K562 (cell line): ENCODE results near the gene ARHGEF16. TPM values are rescaled to one million over a fixed set of nuclear protein-coding genes. Genes with fewer than 3 reads are reported as not detected.

Experiments used
- ATAC-seq: fragments of 200-7000 bp; cut with Tn5 transposase; 3 replicates; pipeline ENCODE4 v1.9.1; 2020; ENCODE audit warnings: moderate library complexity
- BruUV-seq: library from RNA; stranded (reverse); fragments of 400-500 nt; replicated peaks from 2 replicates; lab custom pipeline; 2021; lab: Mats Ljungman, UMichigan
- CTCF ChIA-PET: fragments of 300-600 bp; formaldehyde crosslinking; extraction: SDS; loops from one replicate; lab custom pipeline; 2021; ENCODE audit warnings: low intra/inter-chr PET ratio; lab: Yijun Ruan, JAX
- POLR2A ChIA-PET: fragments of 300-600, 350-650 bp; sonication (Branson Sonifier 250); formaldehyde crosslinking; extraction: SDS; loops from one replicate; lab custom pipeline; 2021; ENCODE audit warnings: antibody characterized with exemption, inconsistent platforms; lab: Yijun Ruan, JAX
- DNase-seq, 4 experiments: peaks; one replicate each; pipeline versions ENCODE4 v3.0.0 to v3.0.0-alpha.2; 2011 to 2018; ENCODE audit warnings: low spot score in 3 of 4, mixed read lengths in 3 of 4; ENCODE audit errors: extremely low read depth in 1 of 4
- FAIRE-seq: peaks from 2 replicates; lab custom pipeline; 2011; peaks lifted over from hg19 to GRCh38; lab: Jason Lieb, UNC
- H2AFZ ChIP-seq: 2 replicates; pipeline ENCODE4 v1.6.0; 2011; ENCODE audit warnings: low read depth, low read length, control low read depth, inconsistent platforms
- H3K27ac ChIP-seq: fragments of 200-600 bp; 3 replicates; pipeline ENCODE4 v1.8.0; 2011; ENCODE audit warnings: low read depth, mild to moderate bottlenecking, control low read depth, inconsistent platforms, low read length, moderate library complexity, mixed read lengths; ENCODE audit errors: extremely low read depth
- H3K27me3 ChIP-seq, 2 experiments: fragments of 300-600 bp in 1 of 2; 2 replicates in 1 of 2; 3 replicates in 1 of 2; pipeline versions ENCODE4 v1.6.0 to v1.8.0; 2011; ENCODE audit warnings: inconsistent platforms in 2 of 2, low read length in 2 of 2, mild to moderate bottlenecking in 1 of 2, mixed read lengths in 1 of 2, moderate library complexity in 1 of 2; ENCODE audit not compliant: control insufficient read depth in 2 of 2, insufficient read depth in 2 of 2
- H3K36me3 ChIP-seq: fragments of 300-600 bp; 3 replicates; pipeline ENCODE4 v1.8.0; 2011; ENCODE audit warnings: mild to moderate bottlenecking, low read length, inconsistent platforms; ENCODE audit not compliant: control insufficient read depth, insufficient read depth
- H3K4me1 ChIP-seq, 2 experiments: fragments of 200-600 bp in 1 of 2; replicated peaks in 1 of 2; 2 replicates in 1 of 2; 3 replicates in 1 of 2; pipeline versions ENCODE4 v1.5.1 to v1.8.0; 2011; ENCODE audit warnings: inconsistent platforms in 2 of 2, low read length in 2 of 2, mild to moderate bottlenecking in 1 of 2, mixed read lengths in 1 of 2, moderate library complexity in 1 of 2; ENCODE audit not compliant: control insufficient read depth in 2 of 2, insufficient read depth in 2 of 2
- H3K4me2 ChIP-seq: 2 replicates; pipeline ENCODE4 v1.6.1; 2011; ENCODE audit warnings: low read length, control low read depth, inconsistent platforms, mixed read lengths; ENCODE audit not compliant: insufficient read depth
- H3K4me3 ChIP-seq: fragments of 200-600 bp; sonication (generic), shearing (Covaris generic); 2 replicates; pipeline ENCODE4 v1.5.1; 2016; ENCODE audit warnings: control low read depth, inconsistent platforms
- H3K79me2 ChIP-seq: fragments of 200-600 bp; 3 replicates; pipeline ENCODE4 v1.8.0; 2011; ENCODE audit warnings: low read length, inconsistent platforms; ENCODE audit not compliant: control insufficient read depth, insufficient read depth
- H3K9ac ChIP-seq, 2 experiments: 2 replicates each; pipeline versions ENCODE4 v1.6.0 to v1.6.1; 2011; ENCODE audit warnings: low read depth in 2 of 2, low read length in 2 of 2, control low read depth in 1 of 2, inconsistent platforms in 1 of 2, mild to moderate bottlenecking in 1 of 2, mixed read lengths in 1 of 2; ENCODE audit not compliant: insufficient read depth in 1 of 2
- H3K9me1 ChIP-seq: one replicate; pipeline ENCODE4 v1.6.0; 2011; ENCODE audit warnings: inconsistent platforms, mild to moderate bottlenecking, low read length, moderate library complexity; ENCODE audit not compliant: control insufficient read depth, insufficient read depth
- H3K9me3 ChIP-seq: replicated peaks from 2 replicates; pipeline ENCODE4 v1.5.1; 2011; ENCODE audit warnings: low read depth, low read length, inconsistent platforms; ENCODE audit not compliant: control insufficient read depth, insufficient read depth
- H4K20me1 ChIP-seq: replicated peaks from 2 replicates; pipeline ENCODE4 v1.6.1; 2011; ENCODE audit warnings: low read length, inconsistent platforms, mixed read lengths; ENCODE audit not compliant: control insufficient read depth, insufficient read depth
- ESRRA ChIP-seq: fragments of 450-650 bp; IDR thresholded peaks from 2 replicates; pipeline ENCODE4 v1.6.1; 2014; ENCODE audit warnings: low read depth, mild to moderate bottlenecking, moderate library complexity, borderline replicate concordance
- ESRRB ChIP-seq: fragments of 250-450 bp; sonication (Bioruptor Pico); IDR thresholded peaks from 2 replicates; pipeline ENCODE4 v1.5.0; 2020; ENCODE audit warnings: mild to moderate bottlenecking, moderate library complexity, borderline replicate concordance
- HMGXB4 ChIP-seq: sonication (generic); formaldehyde crosslinking; IDR thresholded peaks from 2 replicates; pipeline ENCODE4 v1.8.1; 2023; ENCODE audit warnings: mild to moderate bottlenecking, missing genetic modification reagents
- HSF4 ChIP-seq: fragments of 250-450 bp; sonication (Bioruptor Pico); IDR thresholded peaks from 2 replicates; pipeline ENCODE4 v2.1.2; 2022; ENCODE audit warnings: mild to moderate bottlenecking, moderate library complexity, borderline replicate concordance
- IFI16 ChIP-seq: fragments of 250-450 bp; sonication (Bioruptor Pico); IDR thresholded peaks from 2 replicates; pipeline ENCODE4 v2.1.2; 2022; ENCODE audit warnings: mild to moderate bottlenecking, inconsistent platforms
- KDM4B ChIP-seq, 2 experiments: fragments of 450-650 bp in 1 of 2; sonication (generic) in 1 of 2; IDR thresholded peaks; 2 replicates each; pipeline ENCODE4 v1.6.1; 2016 to 2017; ENCODE audit warnings: borderline replicate concordance in 2 of 2, antibody characterized with exemption in 1 of 2, low read depth in 1 of 2, mild to moderate bottlenecking in 1 of 2
- MAFK ChIP-seq: IDR thresholded peaks from 2 replicates; pipeline ENCODE4 v1.6.1; 2011; ENCODE audit warnings: low read length, improper control_type of control experiment
- MEF2D ChIP-seq: conservative IDR thresholded peaks from 2 replicates; pipeline ENCODE4 v1.6.1; 2016; ENCODE audit warnings: low read depth, missing genetic modification characterization, missing compliant biosample characterization
- NONO ChIP-seq, 2 experiments: fragments of 200-400 bp in 1 of 2; fragments of 450-650 bp in 1 of 2; formaldehyde crosslinking in 1 of 2; IDR thresholded peaks; 2 replicates each; pipeline ENCODE4 v1.6.1; 2017; ENCODE audit warnings: low read depth in 2 of 2, mild to moderate bottlenecking in 2 of 2, moderate library complexity in 2 of 2, low read length in 1 of 2
- PTTG1 ChIP-seq: fragments of 450-650 bp; IDR thresholded peaks from 2 replicates; pipeline ENCODE4 v1.6.1; 2016; ENCODE audit warnings: low read depth, mild to moderate bottlenecking, missing genetic modification characterization, missing compliant biosample characterization
- SMAD2 ChIP-seq: fragments of 150-350 bp; IDR thresholded peaks from 2 replicates; pipeline ENCODE4 v1.6.1; 2014; ENCODE audit warnings: low read depth, mild to moderate bottlenecking, low read length
- ZBTB34 ChIP-seq: fragments of 250-450 bp; sonication (Bioruptor Pico); IDR thresholded peaks from 2 replicates; pipeline ENCODE4 v1.8.0; 2021; ENCODE audit warnings: mild to moderate bottlenecking, moderate library complexity
- ZC3H11A ChIP-seq: IDR thresholded peaks from 2 replicates; pipeline ENCODE4 v1.6.1; 2012; ENCODE audit warnings: low read depth, low read length, improper control_type of control experiment
- ZFP36 ChIP-seq: fragments of 150-350 bp; IDR thresholded peaks from 2 replicates; pipeline ENCODE4 v1.6.1; 2018; ENCODE audit warnings: low read length, low read depth; ENCODE audit not compliant: partially characterized antibody
- ZNF23 ChIP-seq: fragments of 250-450 bp; sonication (Bioruptor Pico); IDR thresholded peaks from 2 replicates; pipeline ENCODE4 v1.4.0; 2020; ENCODE audit warnings: mild to moderate bottlenecking
- ZNF253 ChIP-seq: fragments of 250-450 bp; sonication (Bioruptor Pico); conservative IDR thresholded peaks from 2 replicates; pipeline ENCODE4 v1.6.1; 2021; ENCODE audit warnings: mild to moderate bottlenecking
- ZNF354B ChIP-seq: fragments of 250-450 bp; sonication (Bioruptor Pico); IDR thresholded peaks from 2 replicates; pipeline ENCODE4 v1.4.0; 2020
- ZNF431 ChIP-seq: sonication (generic); formaldehyde crosslinking; IDR thresholded peaks from 2 replicates; pipeline ENCODE4 v1.8.0; 2022; ENCODE audit warnings: mild to moderate bottlenecking, missing genetic modification reagents
- ZNF76 ChIP-seq: fragments of 250-450 bp; sonication (Bioruptor Pico); IDR thresholded peaks from 2 replicates; pipeline ENCODE4 v1.4.0; 2020; ENCODE audit warnings: mild to moderate bottlenecking, moderate library complexity, borderline replicate concordance
- WGBS: fragments of 100-300 bp; shearing (Covaris generic); methylation state at CpG from one replicate; pipeline ENCODE4 v1.1.6; 2016; ENCODE audit warnings: low coverage, mixed read lengths; ENCODE audit not compliant: insufficient coverage; ENCODE audit errors: missing lambda C conversion rate; 5-methylcytosine and 5-hydroxymethylcytosine counted together
- in situ Hi-C: fragments of 300-500 bp; cut with MboI; formaldehyde crosslinking; loops from 4 replicates; pipeline ENCODE4 v1.15.0; 2018; ENCODE audit warnings: inconsistent platforms, mixed read lengths
- intact Hi-C: fragments of 100-400 bp; cut with micrococcal nuclease; formaldehyde crosslinking; loops from 2 replicates; pipeline ENCODE4 v1.14.2; 2022
- polyA plus RNA-seq, 8 experiments: library from polyadenylated mRNA; depleted of rRNA in 4 of 8; stranded (reverse) in 5 of 8; unstranded in 3 of 8; fragments of >200 nt; fragmentation: Nextera tagmentation in 2 of 8; fragmentation: Illumina TruSeq in 1 of 8; extraction: Ambion mirVana in 2 of 8; extraction: Trizol in 1 of 8; gene quantifications; 2 replicates each; pipeline versions ENCODE4 v1.2.1 to v1.2.3, GENCODE V29; 2011 to 2014; ENCODE audit warnings: inconsistent platforms in 1 of 8, missing spikeins in 1 of 8
- total RNA-seq, 7 experiments: library from RNA; depleted of rRNA in 6 of 7; stranded (reverse); fragments of >200 nt in 6 of 7; fragmentation: Illumina TruSeq in 2 of 7; extraction: Trizol in 2 of 7; gene quantifications; 2 replicates each; pipeline versions ENCODE4 v1.2.1 to v1.2.3, GENCODE V29; 2011 to 2021; ENCODE audit warnings: low replicate concordance in 1 of 7

ARHGEF16 gene
- total and polyA plus RNA-seq, 9 of the 15 experiments (the other 6 are each of a cell fraction or from before 2014, with no cell fraction given) = 0.15 to 1.2 (median 0.49) TPM; not detected in 2

- no peaks in the 10 kb centered on the region for H3K79me2 ChIP-seq
- ChIA-PET CTCF (no interaction called here), POLR2A (no interaction called here)
- FAIRE-seq (no peak), DNase-seq (no peak), ATAC-seq (no peak)
- no peak overlapping the region for H3K27ac ChIP-seq
- TF ChIP-seq IFI16 (CRISPR knock-in tag) (no peak), ZNF76 (no peak), KDM4B (IDR thresholded peaks at IDR 0.05; ENCODE audit: borderline replicate concordance in 2 of 2, low read depth in 1 of 2) (no peak), ESRRB (CRISPR knock-in tag) (no peak), ZFP36 (no peak), ZNF253 (CRISPR knock-in tag) (no peak), HSF4 (no peak), ZNF23 (no peak), NONO (IDR thresholded peaks at IDR 0.05; ENCODE audit: low read depth in 2 of 2, low read length in 1 of 2) (no peak), PTTG1 (no peak), MAFK (no peak), ZNF431 (CRISPR knock-in tag) (no peak), HMGXB4 (CRISPR knock-in tag) (no peak), SMAD2 (no peak), ZC3H11A (no peak), ZNF354B (no peak), ZBTB34 (CRISPR knock-in tag) (no peak), MEF2D (tag) (no peak), ESRRA (no peak)
- no peak overlapping the region for H3K4me2 ChIP-seq
- no peak overlapping the region for H3K4me3 ChIP-seq
- H3K9ac ChIP-seq = no peak overlapping the region; a peak in 1 of 4 replicates
- WGBS = under 1% methylated on average over 11 of the region's 12 CpGs
- H4K20me1 ChIP-seq = 0 out of 2 replicates have a peak, but pooled peaks cover 8% of the 10 kb centered on the region
- in situ Hi-C loops = no loop called here
- BruUV-seq = no TSS peak
- no peak overlapping the region for H2AFZ ChIP-seq
- H3K36me3 ChIP-seq = no peaks in the 10 kb centered on the region
- intact Hi-C loops = no loop called here
- H3K27me3 ChIP-seq = peaks cover 2 to 49% of the 10 kb centered on the region in 2 experiments; a peak in 3 of 5 replicates
- no peaks in the 10 kb centered on the region for H3K9me1 ChIP-seq
- peaks cover 0 to 44% of the 10 kb centered on the region in 2 experiments; a peak in 2 of 5 replicates for H3K4me1 ChIP-seq
- H3K9me3 ChIP-seq = no peaks in the 10 kb centered on the region; the same call in 1 of the 2 replicates
These were observed 60.8 kb downstream of the ARHGEF16 start for GRCh38 chr1:3515272-3515671.
